ENCODE measurements around the gene LTC4S. TPM values are rescaled to one million over a fixed set of nuclear protein-coding genes. Genes with fewer than 3 reads are reported as not detected.

LTC4S gene
- total RNA-seq, 2 experiments from 2014 or later: 0.44 to 4.5 TPM

GRCh38 chr5:179817890-179818745 is 24.3 kb downstream of the LTC4S start:
- no peaks in the 10 kb centered on the region for H3K9me2 ChIP-seq (ENCODE audit: insufficient read depth, low read length)
- ChIA-PET POLR2A (interaction anchor here (0.7 to 1.6 kb wide), 3 partner anchors 37 to 1386 kb away, joined by 3 to 6 read pairs (median 5); no protein-coding TSS in a partner anchor), CTCF (ENCODE audit: unreplicated experiment) (no interaction called here)
- H3K36me3 ChIP-seq (ENCODE audit: insufficient read depth, low read length): peaks cover 6% of the 10 kb centered on the region; the same call in 1 of the 2 replicates
- peak overlapping the region; percentile 99 for H3K4me3 ChIP-seq (ENCODE audit: low read depth, low read length, poor library complexity, severe bottlenecking)
- H3K27ac ChIP-seq (ENCODE audit: low read depth, low read length, poor library complexity, severe bottlenecking): peak overlapping the region; percentile 59
- peak overlapping the region; percentile 43; the same call in 1 of the 2 replicates for H2AFZ ChIP-seq (ENCODE audit: low read length)
- DNase-seq (ENCODE audit: low spot score): no peak
- H3K4me2 ChIP-seq (ENCODE audit: low read length): peak overlapping the region; percentile 95
- peaks cover 22% of the 10 kb centered on the region; the same call in 1 of the 2 replicates for H3K79me2 ChIP-seq (ENCODE audit: insufficient read depth, low read depth, low read length)
- BruUV-seq (replicated peaks): no TSS peak
- H3K9me3 ChIP-seq (ENCODE audit: low read length): no peaks in the 10 kb centered on the region
- intact Hi-C loops (cut with micrococcal nuclease; ENCODE audit: unreplicated experiment): no loop called here
- H4K20me1 ChIP-seq (ENCODE audit: insufficient read depth, low read length): peaks cover 4% of the 10 kb centered on the region; the same call in 1 of the 2 replicates
- no peak for TF ChIP-seq EZH2phosphoT487 (IDR thresholded peaks at IDR 0.05; ENCODE audit: borderline replicate concordance, low read depth, low read length)
- TF ChIP-seq, protein P1, sequence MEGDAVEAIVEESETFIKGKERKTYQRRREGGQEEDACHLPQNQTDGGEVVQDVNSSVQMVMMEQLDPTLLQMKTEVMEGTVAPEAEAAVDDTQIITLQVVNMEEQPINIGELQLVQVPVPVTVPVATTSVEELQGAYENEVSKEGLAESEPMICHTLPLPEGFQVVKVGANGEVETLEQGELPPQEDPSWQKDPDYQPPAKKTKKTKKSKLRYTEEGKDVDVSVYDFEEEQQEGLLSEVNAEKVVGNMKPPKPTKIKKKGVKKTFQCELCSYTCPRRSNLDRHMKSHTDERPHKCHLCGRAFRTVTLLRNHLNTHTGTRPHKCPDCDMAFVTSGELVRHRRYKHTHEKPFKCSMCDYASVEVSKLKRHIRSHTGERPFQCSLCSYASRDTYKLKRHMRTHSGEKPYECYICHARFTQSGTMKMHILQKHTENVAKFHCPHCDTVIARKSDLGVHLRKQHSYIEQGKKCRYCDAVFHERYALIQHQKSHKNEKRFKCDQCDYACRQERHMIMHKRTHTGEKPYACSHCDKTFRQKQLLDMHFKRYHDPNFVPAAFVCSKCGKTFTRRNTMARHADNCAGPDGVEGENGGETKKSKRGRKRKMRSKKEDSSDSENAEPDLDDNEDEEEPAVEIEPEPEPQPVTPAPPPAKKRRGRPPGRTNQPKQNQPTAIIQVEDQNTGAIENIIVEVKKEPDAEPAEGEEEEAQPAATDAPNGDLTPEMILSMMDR (conservative IDR thresholded peaks at IDR 0.05; ENCODE audit: low read length): no peak
- H3K4me1 ChIP-seq (ENCODE audit: insufficient read depth, low read length, poor library complexity, severe bottlenecking): peaks cover 32% of the 10 kb centered on the region

DNA sequence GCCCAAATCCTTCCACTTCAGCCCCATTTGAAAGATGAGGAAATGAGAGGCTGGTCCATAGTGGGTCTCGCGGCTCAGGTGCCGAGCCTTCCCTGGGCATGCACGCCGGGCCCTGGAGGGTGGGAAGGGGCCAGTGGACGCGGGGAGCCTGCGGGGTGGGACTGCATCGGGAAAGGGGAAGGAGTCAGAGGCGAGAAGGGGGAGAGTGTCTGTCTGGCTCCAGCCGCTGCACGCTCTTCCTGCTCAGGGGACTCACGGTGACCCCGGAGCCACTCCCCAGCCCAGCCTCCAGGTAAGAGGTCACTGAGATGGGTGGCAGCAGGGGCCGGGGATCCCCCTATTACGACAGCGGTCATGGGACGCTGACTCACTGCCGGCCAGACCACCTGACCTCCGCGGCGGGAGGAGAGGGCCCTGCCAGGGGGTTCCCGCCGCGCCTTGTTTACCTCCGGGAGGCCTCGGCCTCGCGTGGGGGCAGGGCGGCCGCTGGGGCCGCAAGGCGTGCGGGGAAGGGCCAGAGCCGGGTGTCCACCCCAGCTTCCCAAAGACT is 25.0 kb downstream of the LTC4S start:
- CTCF ChIA-PET (ENCODE audit: unreplicated experiment): interaction anchor here (0.6 kb wide), 1 partner anchor 32 kb away, joined by 4 read pairs; no protein-coding TSS in a partner anchor
- POLR2A ChIA-PET: interaction anchor here (0.8 to 1.6 kb wide), 4 partner anchors 7 to 95 kb away, joined by 3 to 5 read pairs (median 3); no protein-coding TSS in a partner anchor
- Histone ChIP-seq H2AFZ (ENCODE audit: low read length) (peak overlapping the region; percentile 43; the same call in 1 of the 2 replicates), H3K4me3 (ENCODE audit: low read depth, low read length, poor library complexity, severe bottlenecking) (peak overlapping the region; percentile 99), H3K4me2 (ENCODE audit: low read length) (peak overlapping the region; percentile 95), H3K4me1 (ENCODE audit: insufficient read depth, low read length, poor library complexity, severe bottlenecking) (peaks cover 32% of the 10 kb centered on the region), H3K36me3 (ENCODE audit: insufficient read depth, low read length) (peaks cover 11% of the 10 kb centered on the region), H4K20me1 (ENCODE audit: insufficient read depth, low read length) (peaks cover 4% of the 10 kb centered on the region; the same call in 1 of the 2 replicates), H3K79me2 (ENCODE audit: insufficient read depth, low read depth, low read length) (peaks cover 22% of the 10 kb centered on the region; the same call in 1 of the 2 replicates), H3K9me2 (ENCODE audit: insufficient read depth, low read length) (no peaks in the 10 kb centered on the region), H3K9me3 (ENCODE audit: low read length) (no peaks in the 10 kb centered on the region), H3K27ac (ENCODE audit: low read depth, low read length, poor library complexity, severe bottlenecking) (peak overlapping the region; percentile 59)
- intact Hi-C loops (cut with micrococcal nuclease; ENCODE audit: unreplicated experiment): loop anchor here (1.0 kb wide), 1 partner anchor 13 kb away; the partner anchor contains the start of gene MGAT4B
- no peak for TF ChIP-seq EZH2phosphoT487 (IDR thresholded peaks at IDR 0.05; ENCODE audit: borderline replicate concordance, low read depth, low read length)
- TF ChIP-seq, protein P1 (conservative IDR thresholded peaks at IDR 0.05; ENCODE audit: low read length): no peak
- BruUV-seq (replicated peaks): no TSS peak
- peak; percentile 87 for DNase-seq (ENCODE audit: low spot score)
